Sigmoid colon (tissue), 7 donors: ENCODE data around the gene ZNF385C. TPM values are rescaled to one million over a fixed set of nuclear protein-coding genes. Genes with fewer than 3 reads are reported as not detected.

Source experiments
- DNase-seq: peaks from one replicate; pipeline ENCODE4 v3.0.0-alpha.2; 2019
- H3K27ac ChIP-seq, 4 donors: fragments of 200-600 bp; sonication (generic); one replicate each; pipeline ENCODE4 v1.5.1; 2016 to 2019; ENCODE audit warnings: mild to moderate bottlenecking in 1 of 4
- H3K27me3 ChIP-seq, 3 donors: fragments of 200-600 bp; sonication (generic); one replicate each; pipeline ENCODE4 v1.5.1; 2019; ENCODE audit warnings: mild to moderate bottlenecking in 1 of 3
- H3K36me3 ChIP-seq, 4 donors: fragments of 200-600 bp; sonication (generic); one replicate each; pipeline ENCODE4 v1.5.1; 2016 to 2019
- H3K4me1 ChIP-seq, 4 donors: fragments of 200-600 bp; sonication (generic); one replicate each; pipeline ENCODE4 v1.5.1; 2017 to 2019
- H3K4me3 ChIP-seq, 4 donors: fragments of 200-600 bp; sonication (generic); one replicate each; pipeline ENCODE4 v1.5.1; 2017 to 2019; ENCODE audit warnings: mild to moderate bottlenecking in 2 of 4, moderate library complexity in 1 of 4
- H3K9me3 ChIP-seq, 4 donors: fragments of 200-600 bp in 3 of 4; sonication (generic) in 3 of 4; one replicate each; pipeline versions ENCODE4 v1.5.1 to v1.6.1; 2013 to 2019
- EP300 ChIP-seq, 4 donors: sonication (generic); formaldehyde crosslinking; IDR thresholded peaks; one replicate each; pipeline ENCODE4 v1.6.1; 2017; ENCODE audit warnings: antibody characterized with exemption in 4 of 4
- POLR2A ChIP-seq, 2 donors: fragments of 450-650 bp; IDR thresholded peaks; one replicate each; pipeline ENCODE4 v1.6.1; 2016; ENCODE audit warnings: antibody characterized with exemption in 2 of 2, mild to moderate bottlenecking in 2 of 2, moderate library complexity in 2 of 2
- POLR2AphosphoS5 ChIP-seq, 4 donors: sonication (generic); formaldehyde crosslinking; IDR thresholded peaks; one replicate each; pipeline ENCODE4 v1.6.1; 2017; ENCODE audit warnings: antibody characterized with exemption in 4 of 4
- WGBS, 2 donors: extraction: QIAGEN DNeasy Blood & Tissue Kit; methylation state at CpG; one replicate each; pipeline ENCODE4 v1.1.7; 2013; 5-methylcytosine and 5-hydroxymethylcytosine counted together
- intact Hi-C: fragments of 100-400 bp; cut with DNase I; formaldehyde crosslinking; loops from one replicate; pipeline ENCODE4 v1.15.1; 2023
- polyA plus RNA-seq, 3 donors: library from polyadenylated mRNA; stranded (reverse); fragments of 200-250 nt; gene quantifications; one replicate each; pipeline ENCODE4 v1.2.3, GENCODE V29; 2013
- total RNA-seq, 4 donors: library from RNA; depleted of rRNA; stranded (reverse); fragments of >200 nt; gene quantifications; one replicate each; pipeline ENCODE4 v1.1.0, GENCODE V29; 2016
- TF ChIP-seq, protein P1 (sequence below), 4 experiments: fragments of 450-650 bp in 3 of 4; fragments of 200-600 bp in 1 of 4; IDR thresholded peaks; one replicate each; pipeline ENCODE4 v1.5.1; 2016 to 2019; ENCODE audit warnings: antibody characterized with exemption in 4 of 4, mild to moderate bottlenecking in 3 of 4, moderate library complexity in 2 of 4
- donor health status: healthy with polysubstance abuse.
- donor health status: Bipolar disorder and iron deficiency.
- donor health status: healthy.

Gene ZNF385C
- total and polyA plus RNA-seq, 7 donors = 0.33 to 0.60 (median 0.42) TPM; not detected in 4

DNA sequence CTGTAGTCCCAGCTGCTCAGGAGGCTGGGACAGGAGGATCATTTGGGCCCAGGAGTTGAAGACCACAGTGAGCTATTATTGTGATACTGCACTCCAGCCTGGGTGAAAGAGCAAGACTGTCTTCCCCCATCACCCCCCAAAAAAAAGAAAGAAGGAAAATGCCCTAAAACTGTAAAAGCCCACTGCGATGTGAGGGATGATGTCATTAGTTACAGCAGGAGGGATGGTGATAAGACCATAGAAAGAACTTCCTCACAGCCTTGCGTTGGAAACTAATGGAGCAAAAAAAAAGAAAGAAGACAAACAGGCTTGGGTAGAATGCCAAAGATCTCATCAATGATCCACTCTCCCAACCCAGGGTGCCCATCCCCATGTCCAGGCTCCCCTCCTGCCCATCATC, 18.7 kb downstream of the ZNF385C start:
- Histone ChIP-seq H3K4me1 (no peaks in the 10 kb centered on the region), H3K27ac (no peak overlapping the region), H3K27me3 (no peaks in the 10 kb centered on the region), H3K4me3 (no peak overlapping the region), H3K36me3 (no peaks in the 10 kb centered on the region), H3K9me3 (no peaks in the 10 kb centered on the region)
- TF ChIP-seq, protein P1, sequence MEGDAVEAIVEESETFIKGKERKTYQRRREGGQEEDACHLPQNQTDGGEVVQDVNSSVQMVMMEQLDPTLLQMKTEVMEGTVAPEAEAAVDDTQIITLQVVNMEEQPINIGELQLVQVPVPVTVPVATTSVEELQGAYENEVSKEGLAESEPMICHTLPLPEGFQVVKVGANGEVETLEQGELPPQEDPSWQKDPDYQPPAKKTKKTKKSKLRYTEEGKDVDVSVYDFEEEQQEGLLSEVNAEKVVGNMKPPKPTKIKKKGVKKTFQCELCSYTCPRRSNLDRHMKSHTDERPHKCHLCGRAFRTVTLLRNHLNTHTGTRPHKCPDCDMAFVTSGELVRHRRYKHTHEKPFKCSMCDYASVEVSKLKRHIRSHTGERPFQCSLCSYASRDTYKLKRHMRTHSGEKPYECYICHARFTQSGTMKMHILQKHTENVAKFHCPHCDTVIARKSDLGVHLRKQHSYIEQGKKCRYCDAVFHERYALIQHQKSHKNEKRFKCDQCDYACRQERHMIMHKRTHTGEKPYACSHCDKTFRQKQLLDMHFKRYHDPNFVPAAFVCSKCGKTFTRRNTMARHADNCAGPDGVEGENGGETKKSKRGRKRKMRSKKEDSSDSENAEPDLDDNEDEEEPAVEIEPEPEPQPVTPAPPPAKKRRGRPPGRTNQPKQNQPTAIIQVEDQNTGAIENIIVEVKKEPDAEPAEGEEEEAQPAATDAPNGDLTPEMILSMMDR (IDR thresholded peaks at IDR 0.05) = no peak
- no peak for TF ChIP-seq EP300 (IDR thresholded peaks at IDR 0.05)
- no peak for DNase-seq
- intact Hi-C loops = no loop called here
- 64 to 80% methylated on average over 2 of the region's 2 CpGs for WGBS, 2 donors

GRCh38 chr17:42078396-42079043, 19.8 kb downstream of the ZNF385C start:
- TF ChIP-seq POLR2A (IDR thresholded peaks at IDR 0.05) = no peak
- TF ChIP-seq EP300 (IDR thresholded peaks at IDR 0.05) = no peak
- TF ChIP-seq POLR2AphosphoS5 (IDR thresholded peaks at IDR 0.05) = no peak
- TF ChIP-seq, protein P1 (IDR thresholded peaks at IDR 0.05) = no peak
- intact Hi-C loops = no loop called here
- Histone ChIP-seq H3K4me3 (no peak overlapping the region), H3K4me1 (no peaks in the 10 kb centered on the region), H3K36me3 (no peaks in the 10 kb centered on the region), H3K27me3 (peaks cover 0 to 10% (median 0%) of the 10 kb centered on the region in 3 donors), H3K27ac (no peak overlapping the region), H3K9me3 (no peaks in the 10 kb centered on the region)
- WGBS, 2 donors = 66 to 79% methylated on average over 8 of the region's 8 CpGs
- no peak for DNase-seq

- TF ChIP-seq POLR2AphosphoS5 (IDR thresholded peaks at IDR 0.05) (no peak), EP300 (IDR thresholded peaks at IDR 0.05) (no peak), POLR2A (IDR thresholded peaks at IDR 0.05) (no peak)
- TF ChIP-seq, protein P1 (IDR thresholded peaks at IDR 0.05) = no peak
- intact Hi-C loops = no loop called here
- Histone ChIP-seq H3K4me1 (peaks cover 0 to under 1% (median 0%) of the 10 kb centered on the region in 4 donors), H3K27ac (no peak overlapping the region), H3K9me3 (no peaks in the 10 kb centered on the region), H3K4me3 (no peak overlapping the region), H3K36me3 (no peaks in the 10 kb centered on the region), H3K27me3 (peaks cover 2 to 18% (median 3%) of the 10 kb centered on the region in 3 donors)
- 88 to 93% methylated on average over 5 of the region's 5 CpGs for WGBS, 2 donors
- DNase-seq = no peak
Measured at GRCh38 chr17:42077755-42078154, 20.5 kb downstream of the ZNF385C start.

DNA sequence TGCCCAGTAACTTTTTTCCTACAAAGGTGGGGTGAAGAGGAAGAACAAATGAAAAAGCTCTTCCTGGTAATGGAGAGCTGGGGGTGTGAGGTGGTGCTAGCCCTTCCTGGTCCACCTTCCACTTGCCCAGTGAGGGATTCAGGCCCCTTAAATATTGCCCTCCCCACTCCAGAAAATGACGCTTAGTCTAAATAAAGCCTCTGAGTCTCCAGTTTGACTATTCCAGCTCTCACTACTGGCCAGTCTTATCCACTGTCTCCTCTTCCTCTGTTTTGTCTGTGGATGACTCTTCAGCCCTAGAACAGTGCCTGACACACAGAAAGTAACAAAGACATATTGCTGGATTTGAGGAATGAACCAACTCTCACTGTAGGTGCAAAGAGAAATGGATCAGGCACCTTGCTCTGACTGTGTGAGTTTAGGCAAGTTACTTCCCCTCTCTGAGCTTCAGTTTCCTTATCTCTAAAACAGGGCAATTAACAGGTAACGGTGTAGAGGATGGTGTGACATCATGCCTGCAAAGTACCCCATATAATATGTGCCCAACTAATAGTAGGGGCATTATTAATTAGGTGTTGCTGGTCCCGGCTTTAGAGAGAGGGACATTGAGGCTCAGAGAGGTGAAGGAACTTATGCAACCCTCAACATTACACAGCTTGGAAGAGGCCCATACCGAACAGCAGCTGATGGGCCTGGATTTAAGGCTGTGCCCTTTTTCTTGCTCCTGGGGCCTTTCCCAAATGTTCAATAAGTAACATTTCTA, 21.3 kb downstream of the ZNF385C start:
- DNase-seq = no peak
- 69 to 79% methylated on average over 4 of the region's 4 CpGs for WGBS, 2 donors
- intact Hi-C loops = no loop called here

More for the DNA sequence above, 21.3 kb downstream of the ZNF385C start:
- H3K4me1 ChIP-seq = peaks cover 0 to 8% (median 7%) of the 10 kb centered on the region in 4 donors
- H3K4me3 ChIP-seq = no peak overlapping the region
- H3K36me3 ChIP-seq = no peaks in the 10 kb centered on the region
- H3K27ac ChIP-seq = no peak overlapping the region
- H3K9me3 ChIP-seq = no peaks in the 10 kb centered on the region
- TF ChIP-seq EP300 (IDR thresholded peaks at IDR 0.05) (no peak), POLR2A (IDR thresholded peaks at IDR 0.05) (no peak), POLR2AphosphoS5 (IDR thresholded peaks at IDR 0.05) (no peak)
- TF ChIP-seq, protein P1 (IDR thresholded peaks at IDR 0.05) = no peak
- peaks cover 10 to 25% (median 11%) of the 10 kb centered on the region in 3 donors for H3K27me3 ChIP-seq
